Measurements from ENCODE around the gene SORCS2. TPM values are rescaled to one million over a fixed set of nuclear protein-coding genes. Genes with fewer than 3 reads are reported as not detected.

The SORCS2 gene
- total RNA-seq, 1 donor: 0.27 TPM

- no peak for DNase-seq (ENCODE audit: low read depth)
- no peak for TF ChIP-seq CTCF (IDR thresholded peaks at IDR 0.05; ENCODE audit: insufficient read depth, low read length)
- no peak overlapping the region for H3K4me3 ChIP-seq (ENCODE audit: low read depth, low read length)
Measured at GRCh38 chr4:7782783-7783182, 590.4 kb downstream of the SORCS2 start.

- no peak overlapping the region for H3K4me3 ChIP-seq (ENCODE audit: low read depth, low read length)
- no peak for TF ChIP-seq CTCF (IDR thresholded peaks at IDR 0.05; ENCODE audit: insufficient read depth, low read length)
- no peak for DNase-seq (ENCODE audit: low read depth)
Measured at GRCh38 chr4:7783541-7783940, 591.2 kb downstream of the SORCS2 start.

GRCh38 chr4:7784131-7784870, 592.0 kb downstream of the SORCS2 start:
- no peak overlapping the region for H3K4me3 ChIP-seq (ENCODE audit: low read depth, low read length)
- no peak for TF ChIP-seq CTCF (IDR thresholded peaks at IDR 0.05; ENCODE audit: insufficient read depth, low read length)
- no peak for DNase-seq (ENCODE audit: low read depth)

- no peak overlapping the region for H3K4me3 ChIP-seq (ENCODE audit: low read depth, low read length)
- no peak for TF ChIP-seq CTCF (IDR thresholded peaks at IDR 0.05; ENCODE audit: insufficient read depth, low read length)
- DNase-seq (ENCODE audit: low read depth): no peak
Measured at GRCh38 chr4:7785017-7785416, 592.7 kb downstream of the SORCS2 start.

- H3K4me3 ChIP-seq (ENCODE audit: low read depth, low read length): no peak overlapping the region
- no peak for TF ChIP-seq CTCF (IDR thresholded peaks at IDR 0.05; ENCODE audit: insufficient read depth, low read length)
- DNase-seq (ENCODE audit: low read depth): no peak
Measured at GRCh38 chr4:7786040-7786439, 593.7 kb downstream of the SORCS2 start.

- no peak for TF ChIP-seq CTCF (IDR thresholded peaks at IDR 0.05; ENCODE audit: insufficient read depth, low read length)
- DNase-seq (ENCODE audit: low read depth): no peak
- H3K4me3 ChIP-seq (ENCODE audit: low read depth, low read length): no peak overlapping the region
Measured at GRCh38 chr4:7786517-7786916, 594.2 kb downstream of the SORCS2 start.

- DNase-seq (ENCODE audit: low read depth): no peak
- H3K4me3 ChIP-seq (ENCODE audit: low read depth, low read length): no peak overlapping the region
- no peak for TF ChIP-seq CTCF (IDR thresholded peaks at IDR 0.05; ENCODE audit: insufficient read depth, low read length)
Measured at GRCh38 chr4:7787067-7787466, 594.7 kb downstream of the SORCS2 start.
